Measurements from ENCODE around the gene CLDN14.

GRCh38 chr21:36437745-36438128 lies 42.2 kb downstream of the CLDN14 start:
- no peak for TF ChIP-seq CTCF (conservative IDR thresholded peaks at IDR 0.05)
- TF ChIP-seq ZFX (IDR thresholded peaks at IDR 0.05): no peak
